Measurements from ENCODE around the gene PARP4. TPM values are rescaled to one million over a fixed set of nuclear protein-coding genes. Genes with fewer than 3 reads are reported as not detected.
"Not testable (repeated sequence)": the region's sequence is repeated elsewhere in the genome, so short reads cannot be mapped to it uniquely, and the experiment has no call there.

PARP4 gene
- total RNA-seq, 1 donor from 2014 or later: 58.8 TPM

GRCh38 chr13:24392972-24393371 is 119.6 kb downstream of the PARP4 start:
- intact Hi-C loops (cut with micrococcal nuclease): no loop called here
- DNase-seq (ENCODE audit: low spot score): no peak
- H3K4me3 Mint-ChIP-seq (ENCODE audit: low read depth): no peak overlapping the region
- peaks cover 16% of the 10 kb centered on the region for H3K9me3 Mint-ChIP-seq
- no peaks in the 10 kb centered on the region for H3K4me1 Mint-ChIP-seq (ENCODE audit: low read depth)
- no peaks in the 10 kb centered on the region for H3K27me3 Mint-ChIP-seq (ENCODE audit: low read depth)
- H3K27ac Mint-ChIP-seq: no peak overlapping the region
- no peaks in the 10 kb centered on the region for H3K36me3 Mint-ChIP-seq (ENCODE audit: low read depth)

GRCh38 chr13:24391771-24392683 is 120.6 kb downstream of the PARP4 start:
- intact Hi-C loops (cut with micrococcal nuclease); H3K4me3 Mint-ChIP-seq (ENCODE audit: low read depth); H3K4me1 Mint-ChIP-seq (ENCODE audit: low read depth); H3K36me3 Mint-ChIP-seq (ENCODE audit: low read depth); H3K27ac Mint-ChIP-seq; DNase-seq (ENCODE audit: low spot score); H3K27me3 Mint-ChIP-seq (ENCODE audit: low read depth): not testable (repeated sequence)
- peaks cover 11% of the 10 kb centered on the region for H3K9me3 Mint-ChIP-seq

GRCh38 chr13:24390795-24391194 is 121.8 kb downstream of the PARP4 start:
- H3K27ac Mint-ChIP-seq; intact Hi-C loops (cut with micrococcal nuclease); DNase-seq (ENCODE audit: low spot score); H3K36me3 Mint-ChIP-seq (ENCODE audit: low read depth); H3K4me1 Mint-ChIP-seq (ENCODE audit: low read depth); H3K27me3 Mint-ChIP-seq (ENCODE audit: low read depth); H3K9me3 Mint-ChIP-seq; H3K4me3 Mint-ChIP-seq (ENCODE audit: low read depth): not testable (repeated sequence)

GRCh38 chr13:24389506-24389905 is 123.1 kb downstream of the PARP4 start:
- no peak for DNase-seq (ENCODE audit: low spot score)
- no peaks in the 10 kb centered on the region for H3K9me3 Mint-ChIP-seq

GRCh38 chr13:24388743-24389142 is 123.8 kb downstream of the PARP4 start:
- H3K9me3 Mint-ChIP-seq; DNase-seq (ENCODE audit: low spot score); H3K27ac Mint-ChIP-seq; intact Hi-C loops (cut with micrococcal nuclease); H3K36me3 Mint-ChIP-seq (ENCODE audit: low read depth); H3K4me3 Mint-ChIP-seq (ENCODE audit: low read depth); H3K4me1 Mint-ChIP-seq (ENCODE audit: low read depth); H3K27me3 Mint-ChIP-seq (ENCODE audit: low read depth): not testable (repeated sequence)

More at GRCh38 chr13:24389506-24389905, 123.1 kb downstream of the PARP4 start:
- Mint-ChIP-seq H3K27ac (no peak overlapping the region), H3K36me3 (ENCODE audit: low read depth) (no peaks in the 10 kb centered on the region), H3K27me3 (ENCODE audit: low read depth) (no peaks in the 10 kb centered on the region), H3K4me1 (ENCODE audit: low read depth) (no peaks in the 10 kb centered on the region), H3K4me3 (ENCODE audit: low read depth) (no peak overlapping the region)
- intact Hi-C loops (cut with micrococcal nuclease): no loop called here

- H3K4me1 Mint-ChIP-seq (ENCODE audit: low read depth): no peaks in the 10 kb centered on the region
- no peak overlapping the region for H3K27ac Mint-ChIP-seq
These were observed 125.5 kb downstream of the PARP4 start for GRCh38 chr13:24386816-24387708.

GRCh38 chr13:24385902-24386301 is 126.7 kb downstream of the PARP4 start:
- intact Hi-C loops (cut with micrococcal nuclease): no loop called here

More at GRCh38 chr13:24386816-24387708, 125.5 kb downstream of the PARP4 start:
- Mint-ChIP-seq H3K4me3 (ENCODE audit: low read depth) (no peak overlapping the region), H3K9me3 (no peaks in the 10 kb centered on the region), H3K27me3 (ENCODE audit: low read depth) (no peaks in the 10 kb centered on the region), H3K36me3 (ENCODE audit: low read depth) (no peaks in the 10 kb centered on the region)
- intact Hi-C loops (cut with micrococcal nuclease): no loop called here
- DNase-seq (ENCODE audit: low spot score): no peak

GRCh38 chr13:24384946-24385345 is 127.6 kb downstream of the PARP4 start:
- intact Hi-C loops (cut with micrococcal nuclease); H3K9me3 Mint-ChIP-seq: not testable (repeated sequence)

More at GRCh38 chr13:24385902-24386301, 126.7 kb downstream of the PARP4 start:
- Mint-ChIP-seq H3K27me3 (ENCODE audit: low read depth) (no peaks in the 10 kb centered on the region), H3K9me3 (no peaks in the 10 kb centered on the region), H3K36me3 (ENCODE audit: low read depth) (no peaks in the 10 kb centered on the region), H3K27ac (no peak overlapping the region), H3K4me1 (ENCODE audit: low read depth) (peaks cover 6% of the 10 kb centered on the region), H3K4me3 (ENCODE audit: low read depth) (no peak overlapping the region)
- DNase-seq (ENCODE audit: low spot score): no peak

GRCh38 chr13:24384091-24384490 is 128.5 kb downstream of the PARP4 start:
- intact Hi-C loops (cut with micrococcal nuclease); H3K27me3 Mint-ChIP-seq (ENCODE audit: low read depth); H3K9me3 Mint-ChIP-seq; DNase-seq (ENCODE audit: low spot score); H3K36me3 Mint-ChIP-seq (ENCODE audit: low read depth); H3K4me3 Mint-ChIP-seq (ENCODE audit: low read depth); H3K27ac Mint-ChIP-seq: not testable (repeated sequence)
- peaks cover 19% of the 10 kb centered on the region for H3K4me1 Mint-ChIP-seq (ENCODE audit: low read depth)

More at GRCh38 chr13:24384946-24385345, 127.6 kb downstream of the PARP4 start:
- H3K36me3 Mint-ChIP-seq (ENCODE audit: low read depth); DNase-seq (ENCODE audit: low spot score); H3K27ac Mint-ChIP-seq; H3K27me3 Mint-ChIP-seq (ENCODE audit: low read depth); H3K4me3 Mint-ChIP-seq (ENCODE audit: low read depth): not testable (repeated sequence)
- peaks cover 12% of the 10 kb centered on the region for H3K4me1 Mint-ChIP-seq (ENCODE audit: low read depth)

- Mint-ChIP-seq H3K36me3 (ENCODE audit: low read depth) (no peaks in the 10 kb centered on the region), H3K9me3 (no peaks in the 10 kb centered on the region), H3K27me3 (ENCODE audit: low read depth) (peaks cover 14% of the 10 kb centered on the region), H3K4me3 (ENCODE audit: low read depth) (no peak overlapping the region), H3K4me1 (ENCODE audit: low read depth) (peaks cover 25% of the 10 kb centered on the region), H3K27ac (no peak overlapping the region)
- no peak for DNase-seq (ENCODE audit: low spot score)
- intact Hi-C loops (cut with micrococcal nuclease): no loop called here
These were observed 130.9 kb downstream of the PARP4 start for GRCh38 chr13:24381541-24382265.

GRCh38 chr13:24380881-24381280 is 131.7 kb downstream of the PARP4 start:
- H3K9me3 Mint-ChIP-seq; H3K27ac Mint-ChIP-seq; H3K4me3 Mint-ChIP-seq (ENCODE audit: low read depth); H3K36me3 Mint-ChIP-seq (ENCODE audit: low read depth); intact Hi-C loops (cut with micrococcal nuclease); DNase-seq (ENCODE audit: low spot score): not testable (repeated sequence)
- Mint-ChIP-seq H3K27me3 (ENCODE audit: low read depth) (peaks cover 14% of the 10 kb centered on the region), H3K4me1 (ENCODE audit: low read depth) (peaks cover 25% of the 10 kb centered on the region)

- peaks cover 14% of the 10 kb centered on the region for H3K27me3 Mint-ChIP-seq (ENCODE audit: low read depth)
- H3K36me3 Mint-ChIP-seq (ENCODE audit: low read depth); intact Hi-C loops (cut with micrococcal nuclease); H3K4me3 Mint-ChIP-seq (ENCODE audit: low read depth); DNase-seq (ENCODE audit: low spot score); H3K9me3 Mint-ChIP-seq; H3K27ac Mint-ChIP-seq: not testable (repeated sequence)
- H3K4me1 Mint-ChIP-seq (ENCODE audit: low read depth): peaks cover 25% of the 10 kb centered on the region
These were observed 132.4 kb downstream of the PARP4 start for GRCh38 chr13:24380227-24380626.
